Natural killer cell (primary cell): Measurements from ENCODE around the gene ZNF202. TPM values are rescaled to one million over a fixed set of nuclear protein-coding genes. Genes with fewer than 3 reads are reported as not detected.

Experiments
- ATAC-seq, 3 donors: fragments of 150-1000 bp in 2 of 3; fragments of 200-7000 bp in 1 of 3; cut with Tn5 transposase; 1 replicate in 1 of 3; 2 replicates in 2 of 3; pipeline ENCODE4 v1.10.0; 2021; ENCODE audit warnings: mild to moderate bottlenecking in 2 of 3, moderate library complexity in 2 of 3
- DNase-seq, 2 donors: peaks; one replicate each; pipeline versions ENCODE4 v3.0.0 to v3.0.0-alpha.2; 2013 to 2021; ENCODE audit warnings: mixed read lengths in 1 of 2
- H3K27ac ChIP-seq: one replicate; pipeline ENCODE4 v1.5.1; 2013; ENCODE audit warnings: mild to moderate bottlenecking, low read length
- H3K27me3 ChIP-seq: one replicate; pipeline ENCODE4 v1.6.1; 2013; ENCODE audit warnings: low read length; ENCODE audit not compliant: control insufficient read depth, insufficient read depth
- H3K36me3 ChIP-seq: one replicate; pipeline ENCODE4 v1.6.1; 2013; ENCODE audit warnings: low read length; ENCODE audit not compliant: control insufficient read depth, insufficient read depth
- H3K4me1 ChIP-seq: one replicate; pipeline ENCODE4 v1.6.1; 2013; ENCODE audit warnings: low read length; ENCODE audit not compliant: control insufficient read depth, insufficient read depth
- H3K4me3 ChIP-seq: one replicate; pipeline ENCODE4 v1.5.1; 2013; ENCODE audit warnings: low read length
- H3K9me3 ChIP-seq: one replicate; pipeline ENCODE4 v1.6.1; 2013; ENCODE audit warnings: low read length; ENCODE audit not compliant: control insufficient read depth, insufficient read depth
- H3K27ac Mint-ChIP-seq, 2 donors: one replicate each; pipeline ENCODE4 v1.8.0; 2022; ENCODE audit warnings: mild to moderate bottlenecking in 2 of 2, mixed read lengths in 2 of 2, moderate library complexity in 1 of 2
- H3K27me3 Mint-ChIP-seq, 2 donors: one replicate each; pipeline ENCODE4 v1.8.0; 2022; ENCODE audit warnings: low read depth in 2 of 2, mixed read lengths in 2 of 2
- H3K36me3 Mint-ChIP-seq: one replicate; pipeline ENCODE4 v1.8.0; 2022; ENCODE audit warnings: mixed read lengths
- H3K4me1 Mint-ChIP-seq, 2 donors: one replicate each; pipeline ENCODE4 v1.8.0; 2022; ENCODE audit warnings: mixed read lengths in 2 of 2
- H3K4me3 Mint-ChIP-seq: one replicate; pipeline ENCODE4 v1.8.0; 2022; ENCODE audit warnings: mild to moderate bottlenecking, moderate library complexity, mixed read lengths
- H3K9me3 Mint-ChIP-seq, 2 donors: one replicate each; pipeline ENCODE4 v1.8.0; 2022; ENCODE audit warnings: mixed read lengths in 2 of 2
- CTCF ChIP-seq: fragments of 200-600 bp; IDR thresholded peaks from one replicate; pipeline ENCODE4 v1.8.0; 2022; ENCODE audit warnings: antibody characterized with exemption
- WGBS: methylation state at CpG from one replicate; pipeline ENCODE4 v1.1.7; 2013; ENCODE audit warnings: missing lambda C conversion rate; ENCODE audit not compliant: insufficient coverage; 5-methylcytosine and 5-hydroxymethylcytosine counted together
- intact Hi-C: fragments of 100-400 bp; cut with micrococcal nuclease; formaldehyde crosslinking; loops from one replicate; pipeline ENCODE4 v1.14.2; 2022
- total RNA-seq, 4 donors: library from RNA; stranded (reverse); fragments of 120-200 nt in 1 of 4; gene quantifications; one replicate each; pipeline versions ENCODE4 v1.2.3 to v1.2.4, GENCODE V29; 2013 to 2022

The ZNF202 gene
- total RNA-seq, 3 donors from 2014 or later (not counting 1 experiment from before 2014, with no cell fraction given) = 6.8 to 12.6 (median 10.7) TPM

DNA sequence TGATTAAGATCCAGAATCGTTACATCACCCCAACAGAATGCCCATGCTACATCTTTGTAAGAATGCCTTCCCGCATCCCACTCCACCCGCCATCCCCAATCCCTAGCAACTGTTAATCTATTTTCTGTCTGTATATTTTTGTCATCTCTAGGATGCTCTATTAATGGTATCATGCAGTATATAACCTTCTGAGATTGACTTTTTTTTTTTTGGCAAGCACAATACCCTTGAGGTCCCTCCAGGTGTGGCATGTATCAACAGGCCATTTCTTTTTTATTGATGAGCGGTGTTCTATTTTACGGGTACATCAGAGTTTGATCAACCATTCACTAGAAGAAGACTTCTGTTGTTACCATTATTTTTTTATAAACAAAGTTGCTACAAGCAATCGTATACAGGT is 56.9 kb downstream of the ZNF202 start:
- ATAC-seq = no peak
- H3K4me3 Mint-ChIP-seq = no peak overlapping the region

GRCh38 chr11:123683428-123684170 is 57.9 kb downstream of the ZNF202 start:
- Histone ChIP-seq H3K9me3 (no peaks in the 10 kb centered on the region), H3K36me3 (no peaks in the 10 kb centered on the region), H3K4me3 (no peak overlapping the region), H3K27me3 (no peaks in the 10 kb centered on the region), H3K27ac (no peak overlapping the region), H3K4me1 (no peaks in the 10 kb centered on the region)
- Mint-ChIP-seq H3K9me3 (no peaks in the 10 kb centered on the region), H3K4me1 (no peaks in the 10 kb centered on the region), H3K27me3 (peaks cover 15 to 38% of the 10 kb centered on the region in 2 donors), H3K27ac (no peak overlapping the region), H3K4me3 (no peak overlapping the region), H3K36me3 (no peaks in the 10 kb centered on the region)
- TF ChIP-seq CTCF = no peak
- WGBS = 64% methylated on average over 8 of the region's 8 CpGs
- DNase-seq = no peak
- no peak for ATAC-seq
- intact Hi-C loops = no loop called here

More for the DNA sequence above, 56.9 kb downstream of the ZNF202 start:
- H3K27ac ChIP-seq = no peak overlapping the region
- no peaks in the 10 kb centered on the region for H3K36me3 ChIP-seq
- H3K4me3 ChIP-seq = no peak overlapping the region
- intact Hi-C loops = no loop called here
- no peaks in the 10 kb centered on the region for H3K27me3 ChIP-seq
- 100% methylated on average over 4 of the region's 6 CpGs for WGBS
- no peaks in the 10 kb centered on the region for H3K4me1 ChIP-seq
- DNase-seq = no peak
- Mint-ChIP-seq H3K27me3 (peaks cover 19 to 43% of the 10 kb centered on the region in 2 donors), H3K9me3 (no peaks in the 10 kb centered on the region), H3K36me3 (no peaks in the 10 kb centered on the region), H3K27ac (no peak overlapping the region), H3K4me1 (no peaks in the 10 kb centered on the region)
- no peaks in the 10 kb centered on the region for H3K9me3 ChIP-seq
- no peak for TF ChIP-seq CTCF

DNA sequence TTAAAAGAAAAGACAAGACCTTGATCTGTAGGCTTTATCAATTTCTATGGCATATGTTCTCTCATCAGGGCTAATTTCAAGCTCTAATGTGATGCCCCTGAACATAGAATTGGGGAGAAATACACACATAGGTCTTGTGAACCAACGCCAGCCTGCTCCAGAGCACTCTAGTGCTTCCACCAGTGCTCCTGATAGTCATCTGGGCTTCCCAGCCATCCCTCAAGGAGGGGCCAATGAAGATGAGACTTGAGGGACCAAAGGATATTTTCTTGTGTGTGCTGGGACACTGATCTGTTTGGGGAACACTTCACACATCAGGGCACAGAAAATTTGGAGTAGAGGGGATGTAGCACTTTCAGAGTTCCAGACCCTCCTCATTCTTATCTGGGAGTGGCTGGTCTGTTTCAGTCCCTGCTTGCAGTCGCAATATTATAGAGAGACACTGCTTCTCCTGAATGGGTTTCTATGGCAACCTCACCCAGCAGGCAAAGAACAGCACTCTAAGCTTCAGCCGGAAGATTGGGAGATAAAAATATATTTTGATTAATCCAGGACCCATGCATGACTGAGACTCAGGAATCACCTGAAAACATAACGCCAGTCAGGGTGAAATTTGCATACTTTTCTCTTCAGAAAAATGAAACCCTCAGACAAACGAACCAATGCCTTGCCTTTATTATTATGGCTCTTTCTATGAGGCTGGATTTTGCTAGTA is 58.6 kb downstream of the ZNF202 start:
- no peaks in the 10 kb centered on the region for H3K4me1 ChIP-seq
- H3K27me3 ChIP-seq = no peaks in the 10 kb centered on the region
- H3K4me1 Mint-ChIP-seq = no peaks in the 10 kb centered on the region
- H3K27ac Mint-ChIP-seq = no peak overlapping the region
- H3K36me3 Mint-ChIP-seq = no peaks in the 10 kb centered on the region
- H3K4me3 ChIP-seq = no peak overlapping the region
- intact Hi-C loops = no loop called here
- peaks cover 14 to 34% of the 10 kb centered on the region in 2 donors for H3K27me3 Mint-ChIP-seq
- TF ChIP-seq CTCF = no peak
- DNase-seq (no peak), ATAC-seq (no peak)
- no peak overlapping the region for H3K4me3 Mint-ChIP-seq
- H3K9me3 ChIP-seq = no peaks in the 10 kb centered on the region
- H3K36me3 ChIP-seq = no peaks in the 10 kb centered on the region
- 62% methylated on average over 5 of the region's 5 CpGs for WGBS
- no peak overlapping the region for H3K27ac ChIP-seq
- no peaks in the 10 kb centered on the region for H3K9me3 Mint-ChIP-seq
